IPS-11a (cell line): ENCODE results near the gene SLC41A3.

Experiments used
- H3K4me3 ChIP-seq: one replicate; pipeline ENCODE4 v1.5.1; 2013; ENCODE audit warnings: low read depth, low read length, control low read depth

SLC41A3 gene

GRCh38 chr3:126033051-126033745, 50.7 kb downstream of the SLC41A3 start:
- no peak overlapping the region for H3K4me3 ChIP-seq

GRCh38 chr3:126031981-126032471, 51.9 kb downstream of the SLC41A3 start:
- H3K4me3 ChIP-seq, result no peak overlapping the region

- H3K4me3 ChIP-seq, result no peak overlapping the region
Measured at GRCh38 chr3:126030455-126030854, 53.5 kb downstream of the SLC41A3 start.

GRCh38 chr3:126029241-126029640, 54.7 kb downstream of the SLC41A3 start:
- H3K4me3 ChIP-seq, result no peak overlapping the region

- no peak overlapping the region for H3K4me3 ChIP-seq
Measured at GRCh38 chr3:126028096-126028495, 55.8 kb downstream of the SLC41A3 start.

GRCh38 chr3:126026761-126027160, 57.2 kb downstream of the SLC41A3 start:
- H3K4me3 ChIP-seq, result no peak overlapping the region

GRCh38 chr3:126026277-126026751, 57.6 kb downstream of the SLC41A3 start:
- H3K4me3 ChIP-seq, result no peak overlapping the region

- H3K4me3 ChIP-seq, result no peak overlapping the region
Measured at GRCh38 chr3:126025862-126026261, 58.1 kb downstream of the SLC41A3 start.

GRCh38 chr3:126025116-126025729, 58.7 kb downstream of the SLC41A3 start:
- no peak overlapping the region for H3K4me3 ChIP-seq

GRCh38 chr3:126024049-126024854, 59.7 kb downstream of the SLC41A3 start:
- H3K4me3 ChIP-seq, result no peak overlapping the region

GRCh38 chr3:126023390-126023789, 60.5 kb downstream of the SLC41A3 start:
- H3K4me3 ChIP-seq, result no peak overlapping the region

- H3K4me3 ChIP-seq, result no peak overlapping the region
Measured at GRCh38 chr3:126022741-126023359, 61.1 kb downstream of the SLC41A3 start.

GRCh38 chr3:126021702-126022101, 62.2 kb downstream of the SLC41A3 start:
- no peak overlapping the region for H3K4me3 ChIP-seq

- H3K4me3 ChIP-seq, result no peak overlapping the region
Measured at GRCh38 chr3:126021224-126021623, 62.7 kb downstream of the SLC41A3 start.

- H3K4me3 ChIP-seq, result no peak overlapping the region
Measured at GRCh38 chr3:126019683-126020082, 64.2 kb downstream of the SLC41A3 start.

GRCh38 chr3:126018995-126019394, 64.9 kb downstream of the SLC41A3 start:
- H3K4me3 ChIP-seq, result no peak overlapping the region

GRCh38 chr3:126018545-126018944, 65.4 kb downstream of the SLC41A3 start:
- no peak overlapping the region for H3K4me3 ChIP-seq

- no peak overlapping the region for H3K4me3 ChIP-seq
Measured at GRCh38 chr3:126017362-126017761, 66.6 kb downstream of the SLC41A3 start.

GRCh38 chr3:126016616-126017015, 67.3 kb downstream of the SLC41A3 start:
- no peak overlapping the region for H3K4me3 ChIP-seq

- no peak overlapping the region for H3K4me3 ChIP-seq
Measured at GRCh38 chr3:126015075-126015474, 68.8 kb downstream of the SLC41A3 start.

GRCh38 chr3:126014252-126014651, 69.7 kb downstream of the SLC41A3 start:
- H3K4me3 ChIP-seq, result no peak overlapping the region
